ENCODE data around the gene ST3GAL3.

The ST3GAL3 gene

GRCh38 chr1:43933386-43934100 is 226.2 kb downstream of the ST3GAL3 start, which contains the start of gene ARTN (continued):
- TF ChIP-seq PRDM10 (tag by site-specific recombination; IDR thresholded peaks at IDR 0.05) (peak; percentile 95), ZNF24 (tag by site-specific recombination; IDR thresholded peaks at IDR 0.05) (no peak), ZNF621 (tag by site-specific recombination; IDR thresholded peaks at IDR 0.05) (no peak), PBX3 (CRISPR knock-in tag; IDR thresholded peaks at IDR 0.05) (no peak), ZNF488 (tag by site-specific recombination; IDR thresholded peaks at IDR 0.05) (no peak), ZNF423 (tag by site-specific recombination; IDR thresholded peaks at IDR 0.05) (no peak), ZBTB17 (tag by site-specific recombination; IDR thresholded peaks at IDR 0.05) (peak; percentile 76), SCRT1 (tag by site-specific recombination; IDR thresholded peaks at IDR 0.05; ENCODE audit: borderline replicate concordance) (no peak), PRDM4 (tag by site-specific recombination; IDR thresholded peaks at IDR 0.05) (no peak), HOXA7 (CRISPR knock-in tag; IDR thresholded peaks at IDR 0.05; ENCODE audit: borderline replicate concordance) (no peak), ZBTB21 (tag by site-specific recombination; IDR thresholded peaks at IDR 0.05) (no peak), ZNF561 (tag by site-specific recombination; IDR thresholded peaks at IDR 0.05; ENCODE audit: borderline replicate concordance) (peak; percentile 37; the same call in 1 of the 2 replicates), ZNF335 (tag by site-specific recombination; conservative IDR thresholded peaks at IDR 0.05) (peak; percentile 93), ZNF311 (tag by site-specific recombination; IDR thresholded peaks at IDR 0.05; ENCODE audit: borderline replicate concordance) (no peak), KLF10 (tag by site-specific recombination; IDR thresholded peaks at IDR 0.05) (peak; percentile 97), ZIC2 (tag by site-specific recombination; IDR thresholded peaks at IDR 0.05) (no peak), ZXDB (tag by site-specific recombination; IDR thresholded peaks at IDR 0.05) (peak; percentile 71; the same call in 1 of the 2 replicates), SCRT2 (tag by site-specific recombination; IDR thresholded peaks at IDR 0.05) (no peak), GLI2 (tag by site-specific recombination; IDR thresholded peaks at IDR 0.05; ENCODE audit: borderline replicate concordance, low read depth) (no peak), ZNF830 (tag by site-specific recombination; IDR thresholded peaks at IDR 0.05; ENCODE audit: low read depth) (no peak), BCL6B (tag by site-specific recombination; IDR thresholded peaks at IDR 0.05) (no peak), ZNF366 (tag by site-specific recombination; conservative IDR thresholded peaks at IDR 0.05) (no peak), ZBTB10 (tag by site-specific recombination; IDR thresholded peaks at IDR 0.05) (peak; percentile 73; the same call in 1 of the 2 replicates), ZNF658 (tag by site-specific recombination; IDR thresholded peaks at IDR 0.05) (no peak), ZNF175 (tag by site-specific recombination; IDR thresholded peaks at IDR 0.05) (no peak), ZBTB1 (tag by site-specific recombination; IDR thresholded peaks at IDR 0.05) (no peak)
- TF ChIP-seq, protein P1, sequence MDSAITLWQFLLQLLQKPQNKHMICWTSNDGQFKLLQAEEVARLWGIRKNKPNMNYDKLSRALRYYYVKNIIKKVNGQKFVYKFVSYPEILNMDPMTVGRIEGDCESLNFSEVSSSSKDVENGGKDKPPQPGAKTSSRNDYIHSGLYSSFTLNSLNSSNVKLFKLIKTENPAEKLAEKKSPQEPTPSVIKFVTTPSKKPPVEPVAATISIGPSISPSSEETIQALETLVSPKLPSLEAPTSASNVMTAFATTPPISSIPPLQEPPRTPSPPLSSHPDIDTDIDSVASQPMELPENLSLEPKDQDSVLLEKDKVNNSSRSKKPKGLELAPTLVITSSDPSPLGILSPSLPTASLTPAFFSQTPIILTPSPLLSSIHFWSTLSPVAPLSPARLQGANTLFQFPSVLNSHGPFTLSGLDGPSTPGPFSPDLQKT (IDR thresholded peaks at IDR 0.05; ENCODE audit: borderline replicate concordance, low read depth, low read length) = no peak
